OCI-LY1 (cell line): Measurements from ENCODE around the gene C12orf76.
"Not testable (repeated sequence)": the region's sequence is repeated elsewhere in the genome, so short reads cannot be mapped to it uniquely, and the experiment has no call there.

Source experiments
- H2AFZ ChIP-seq: fragments of 200-600 bp; sonication (generic), shearing (Covaris generic); 2 replicates; pipeline ENCODE4 v1.6.0; 2014; ENCODE audit warnings: antibody characterized with exemption, mild to moderate bottlenecking, low read length
- H3F3A ChIP-seq: fragments of 200-600 bp; sonication (generic), shearing (Covaris generic); 2 replicates; pipeline ENCODE4 v1.6.0; 2014; ENCODE audit warnings: mild to moderate bottlenecking, antibody characterized with exemption, low read length, moderate library complexity; ENCODE audit not compliant: insufficient read depth
- H3K27ac ChIP-seq: fragments of 200-600 bp; sonication (generic); 2 replicates; pipeline ENCODE4 v1.5.1; 2014; ENCODE audit warnings: low read length, mixed run types, mild to moderate bottlenecking, low read depth; ENCODE audit not compliant: poor library complexity, severe bottlenecking
- H3K27me3 ChIP-seq: fragments of 200-600 bp; sonication (generic); 2 replicates; pipeline ENCODE4 v1.6.0; 2014; ENCODE audit warnings: antibody characterized with exemption, mild to moderate bottlenecking, low read length, moderate library complexity; ENCODE audit not compliant: insufficient read depth
- H3K36me3 ChIP-seq: fragments of 200-600 bp; sonication (generic); 2 replicates; pipeline ENCODE4 v1.6.1; 2014; ENCODE audit warnings: mild to moderate bottlenecking, antibody characterized with exemption, low read length, moderate library complexity, mixed read lengths; ENCODE audit not compliant: insufficient read depth
- H3K4me1 ChIP-seq: fragments of 200-600 bp; sonication (generic); 2 replicates; pipeline ENCODE4 v1.5.1; 2014; ENCODE audit warnings: mild to moderate bottlenecking, low read length, moderate library complexity; ENCODE audit not compliant: insufficient read depth, severe bottlenecking
- H3K4me2 ChIP-seq: fragments of 200-600 bp; sonication (generic), shearing (Covaris generic); 2 replicates; pipeline ENCODE4 v1.6.1; 2014; ENCODE audit warnings: low read length
- H3K4me3 ChIP-seq: fragments of 200-600 bp; sonication (generic); 2 replicates; pipeline ENCODE4 v1.5.1; 2014; ENCODE audit warnings: low read length, low read depth, mild to moderate bottlenecking, mixed read lengths; ENCODE audit not compliant: poor library complexity, severe bottlenecking
- H3K79me2 ChIP-seq: fragments of 200-600 bp; shearing (Covaris generic); 2 replicates; pipeline ENCODE4 v1.6.1; 2016; ENCODE audit warnings: mixed run types, low read length, mixed read lengths; ENCODE audit not compliant: insufficient read depth
- H3K9ac ChIP-seq: fragments of 200-600 bp; sonication (generic), shearing (Covaris generic); 2 replicates; pipeline ENCODE4 v1.6.1; 2014; ENCODE audit warnings: mild to moderate bottlenecking, low read length, mixed read lengths
- H3K9me2 ChIP-seq: fragments of 200-600 bp; sonication (generic), shearing (Covaris generic); 2 replicates; pipeline ENCODE4 v1.6.1; 2014; ENCODE audit warnings: low read depth, mild to moderate bottlenecking, low read length, mixed read lengths
- H3K9me3 ChIP-seq: fragments of 200-600 bp; shearing (Covaris generic); 2 replicates; pipeline ENCODE4 v1.6.1; 2014; ENCODE audit warnings: low read length, mixed read lengths
- H4K20me1 ChIP-seq: fragments of 200-600 bp; sonication (generic), shearing (Covaris generic); 2 replicates; pipeline ENCODE4 v1.6.0; 2016; ENCODE audit warnings: mild to moderate bottlenecking, low read length; ENCODE audit not compliant: insufficient read depth
- EZH2 ChIP-seq: fragments of 200-600 bp; sonication (generic), shearing (Covaris generic); IDR thresholded peaks from 2 replicates; pipeline ENCODE4 v1.8.0; 2017; ENCODE audit warnings: borderline replicate concordance, mixed run types, mild to moderate bottlenecking, antibody characterized with exemption, low read length, moderate library complexity, mixed read lengths
- TF ChIP-seq, protein P1 (sequence below): fragments of 200-600 bp; sonication (generic), shearing (Covaris generic); IDR thresholded peaks from 2 replicates; pipeline ENCODE4 v1.5.1; 2017; ENCODE audit warnings: mild to moderate bottlenecking, antibody characterized with exemption, low read length, moderate library complexity, mixed read lengths

C12orf76 gene

DNA sequence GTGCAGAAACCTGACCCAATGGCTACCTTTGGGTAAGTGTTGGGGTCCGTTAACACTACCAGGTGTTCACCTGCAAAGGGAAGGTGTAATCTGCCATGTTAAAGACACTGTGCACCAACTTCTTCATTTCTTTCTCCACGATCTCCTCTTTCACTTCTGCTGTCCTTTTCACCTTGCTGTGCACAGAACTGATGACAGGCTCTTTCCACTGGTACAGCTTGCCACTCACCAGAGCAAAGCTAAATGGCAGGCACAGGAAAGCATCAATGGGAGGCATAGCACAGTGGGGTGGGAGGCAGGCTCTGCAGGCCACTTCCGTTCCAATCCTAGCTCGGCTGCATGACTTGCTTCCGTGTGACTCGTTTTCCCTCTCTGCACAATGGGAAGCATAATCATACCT is 2.6 kb upstream of the C12orf76 start:
- H4K20me1 ChIP-seq = no peaks in the 10 kb centered on the region
- H3K27ac ChIP-seq = peak overlapping the region; percentile 99
- H3K4me1 ChIP-seq = peaks cover 46% of the 10 kb centered on the region
- H3F3A ChIP-seq = no peaks in the 10 kb centered on the region
- TF ChIP-seq, protein P1, sequence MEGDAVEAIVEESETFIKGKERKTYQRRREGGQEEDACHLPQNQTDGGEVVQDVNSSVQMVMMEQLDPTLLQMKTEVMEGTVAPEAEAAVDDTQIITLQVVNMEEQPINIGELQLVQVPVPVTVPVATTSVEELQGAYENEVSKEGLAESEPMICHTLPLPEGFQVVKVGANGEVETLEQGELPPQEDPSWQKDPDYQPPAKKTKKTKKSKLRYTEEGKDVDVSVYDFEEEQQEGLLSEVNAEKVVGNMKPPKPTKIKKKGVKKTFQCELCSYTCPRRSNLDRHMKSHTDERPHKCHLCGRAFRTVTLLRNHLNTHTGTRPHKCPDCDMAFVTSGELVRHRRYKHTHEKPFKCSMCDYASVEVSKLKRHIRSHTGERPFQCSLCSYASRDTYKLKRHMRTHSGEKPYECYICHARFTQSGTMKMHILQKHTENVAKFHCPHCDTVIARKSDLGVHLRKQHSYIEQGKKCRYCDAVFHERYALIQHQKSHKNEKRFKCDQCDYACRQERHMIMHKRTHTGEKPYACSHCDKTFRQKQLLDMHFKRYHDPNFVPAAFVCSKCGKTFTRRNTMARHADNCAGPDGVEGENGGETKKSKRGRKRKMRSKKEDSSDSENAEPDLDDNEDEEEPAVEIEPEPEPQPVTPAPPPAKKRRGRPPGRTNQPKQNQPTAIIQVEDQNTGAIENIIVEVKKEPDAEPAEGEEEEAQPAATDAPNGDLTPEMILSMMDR = no peak
- TF ChIP-seq EZH2 = no peak
- peak overlapping the region; percentile 93 for H3K4me3 ChIP-seq
- no peaks in the 10 kb centered on the region for H3K27me3 ChIP-seq
- no peaks in the 10 kb centered on the region for H3K79me2 ChIP-seq
- H3K9me3 ChIP-seq = no peaks in the 10 kb centered on the region
- H3K9ac ChIP-seq = peak overlapping the region; percentile 81
- peak overlapping the region; percentile 85 for H3K4me2 ChIP-seq
- no peaks in the 10 kb centered on the region for H3K36me3 ChIP-seq
- H2AFZ ChIP-seq = no peak overlapping the region
- no peaks in the 10 kb centered on the region for H3K9me2 ChIP-seq

DNA sequence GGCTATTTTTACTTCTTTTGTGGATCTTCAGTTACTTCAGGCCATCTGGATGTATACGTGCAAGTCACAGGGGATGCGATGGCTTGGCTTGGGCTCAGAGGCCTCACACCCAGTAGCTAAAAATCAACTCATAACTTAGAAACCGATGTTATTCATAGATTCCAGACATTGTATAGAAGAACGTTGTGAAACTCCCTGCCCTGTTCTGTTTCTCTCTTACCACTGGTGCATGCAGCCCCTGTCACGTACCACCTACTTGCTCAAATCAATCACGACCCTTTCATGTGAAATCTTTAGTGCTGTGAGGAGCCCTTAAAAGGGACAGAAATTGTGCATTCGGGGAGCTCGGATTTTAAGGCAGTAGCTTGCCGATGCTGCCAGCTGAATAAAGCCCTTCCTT is 1.3 kb upstream of the C12orf76 start:
- H3K27me3 ChIP-seq, H3K79me2 ChIP-seq, H2AFZ ChIP-seq, H4K20me1 ChIP-seq, H3K9me2 ChIP-seq, H3K36me3 ChIP-seq, H3F3A ChIP-seq, H3K9me3 ChIP-seq: not testable (repeated sequence)
- peaks cover 46% of the 10 kb centered on the region for H3K4me1 ChIP-seq
- peak overlapping the region; percentile 99 for H3K27ac ChIP-seq
- peak overlapping the region; percentile 81 for H3K9ac ChIP-seq
- H3K4me3 ChIP-seq = peak overlapping the region; percentile 93
- peak overlapping the region; percentile 85 for H3K4me2 ChIP-seq

DNA sequence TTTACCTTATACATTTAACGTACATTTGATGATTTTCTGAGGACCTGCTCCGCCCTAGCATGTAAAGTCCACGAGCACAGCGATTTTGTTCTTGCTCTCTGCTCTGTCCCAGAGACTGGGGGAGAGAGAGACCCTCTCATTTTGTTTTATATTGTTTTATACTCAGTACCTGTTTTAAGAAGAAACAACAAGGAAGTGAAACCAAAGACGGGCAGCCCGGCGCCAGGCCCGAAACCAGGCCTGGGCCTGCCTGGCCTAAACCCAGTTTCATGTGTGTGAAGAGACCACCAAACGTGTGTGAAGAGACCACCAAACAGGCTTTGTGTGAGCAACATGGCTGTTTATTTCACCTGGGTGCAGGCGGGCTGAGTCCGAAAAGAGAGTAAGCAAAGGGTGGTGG is 712 bp upstream of the C12orf76 start:
- H4K20me1 ChIP-seq, H3F3A ChIP-seq, H3K36me3 ChIP-seq, H3K79me2 ChIP-seq, H3K27me3 ChIP-seq, H3K9me3 ChIP-seq, H3K9me2 ChIP-seq, H2AFZ ChIP-seq: not testable (repeated sequence)
- peak overlapping the region; percentile 85 for H3K4me2 ChIP-seq
- H3K4me3 ChIP-seq = peak overlapping the region; percentile 93
- peak overlapping the region; percentile 81 for H3K9ac ChIP-seq
- peaks cover 46% of the 10 kb centered on the region for H3K4me1 ChIP-seq
- peak overlapping the region; percentile 99 for H3K27ac ChIP-seq

DNA sequence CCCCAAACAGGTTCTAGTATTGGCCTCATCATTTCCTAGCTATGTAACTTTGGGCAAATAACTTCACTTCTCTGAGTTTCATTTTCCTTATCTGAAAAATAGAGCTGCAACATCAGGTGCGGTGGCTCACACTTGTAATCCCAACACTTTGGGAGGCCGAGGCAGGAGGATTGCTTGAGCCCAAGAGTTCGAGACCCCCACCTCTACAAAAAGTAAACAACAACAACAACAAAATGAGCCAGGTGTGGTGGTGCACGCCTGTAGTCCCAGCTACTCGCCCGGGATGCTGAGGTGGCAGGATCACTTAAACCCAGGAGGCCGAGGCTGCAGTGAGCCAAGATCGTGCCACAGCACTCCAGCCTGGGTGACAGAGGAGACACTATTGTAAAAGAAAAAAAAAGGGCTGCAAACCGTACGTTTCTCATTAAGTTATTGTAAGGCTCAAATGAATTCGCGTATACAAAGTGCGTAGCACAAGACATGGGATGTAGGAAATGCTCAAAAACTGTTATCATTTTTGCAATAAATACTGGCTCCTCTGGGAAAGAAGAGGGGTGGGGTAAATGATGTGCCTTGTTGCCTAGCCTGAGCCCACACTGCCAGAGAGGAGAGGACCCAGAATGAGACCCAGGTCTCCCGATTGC is 903 bp downstream of the C12orf76 start:
- Histone ChIP-seq H3K79me2 (no peaks in the 10 kb centered on the region), H3K9me2 (no peaks in the 10 kb centered on the region), H3K27ac (no peak overlapping the region), H3K9ac (peak overlapping the region; percentile 81), H3K4me2 (peak overlapping the region; percentile 85), H4K20me1 (no peaks in the 10 kb centered on the region), H3K36me3 (no peaks in the 10 kb centered on the region; the same call in 1 of the 2 replicates), H3F3A (no peaks in the 10 kb centered on the region), H3K9me3 (no peaks in the 10 kb centered on the region), H3K4me3 (peak overlapping the region; percentile 93), H3K4me1 (peaks cover 46% of the 10 kb centered on the region), H2AFZ (no peak overlapping the region), H3K27me3 (no peaks in the 10 kb centered on the region)
- TF ChIP-seq, protein P1 = no peak
- no peak for TF ChIP-seq EZH2
